Prostate gland (tissue), 2 donors: ENCODE data around the gene CFAP61.

Experiments used
- POLR2A ChIP-seq: fragments of 450-650 bp; IDR thresholded peaks from one replicate; pipeline ENCODE4 v1.6.1; 2016; ENCODE audit warnings: antibody characterized with exemption, mild to moderate bottlenecking
- POLR2AphosphoS5 ChIP-seq: sonication (generic); formaldehyde crosslinking; IDR thresholded peaks from one replicate; pipeline ENCODE4 v1.6.1; 2017; ENCODE audit warnings: antibody characterized with exemption
- TF ChIP-seq, protein P1 (sequence below), 4 experiments: fragments of 200-600 bp in 2 of 4; fragments of 450-650 bp in 2 of 4; sonication (generic) in 2 of 4; IDR thresholded peaks; 1 replicate in 3 of 4; 2 replicates in 1 of 4; pipeline ENCODE4 v1.5.1; 2016 to 2019; ENCODE audit warnings: antibody characterized with exemption in 4 of 4, mild to moderate bottlenecking in 2 of 4, moderate library complexity in 2 of 4

GRCh38 chr20:20173254-20173653 is 120.9 kb downstream of the CFAP61 start:
- TF ChIP-seq, protein P1, sequence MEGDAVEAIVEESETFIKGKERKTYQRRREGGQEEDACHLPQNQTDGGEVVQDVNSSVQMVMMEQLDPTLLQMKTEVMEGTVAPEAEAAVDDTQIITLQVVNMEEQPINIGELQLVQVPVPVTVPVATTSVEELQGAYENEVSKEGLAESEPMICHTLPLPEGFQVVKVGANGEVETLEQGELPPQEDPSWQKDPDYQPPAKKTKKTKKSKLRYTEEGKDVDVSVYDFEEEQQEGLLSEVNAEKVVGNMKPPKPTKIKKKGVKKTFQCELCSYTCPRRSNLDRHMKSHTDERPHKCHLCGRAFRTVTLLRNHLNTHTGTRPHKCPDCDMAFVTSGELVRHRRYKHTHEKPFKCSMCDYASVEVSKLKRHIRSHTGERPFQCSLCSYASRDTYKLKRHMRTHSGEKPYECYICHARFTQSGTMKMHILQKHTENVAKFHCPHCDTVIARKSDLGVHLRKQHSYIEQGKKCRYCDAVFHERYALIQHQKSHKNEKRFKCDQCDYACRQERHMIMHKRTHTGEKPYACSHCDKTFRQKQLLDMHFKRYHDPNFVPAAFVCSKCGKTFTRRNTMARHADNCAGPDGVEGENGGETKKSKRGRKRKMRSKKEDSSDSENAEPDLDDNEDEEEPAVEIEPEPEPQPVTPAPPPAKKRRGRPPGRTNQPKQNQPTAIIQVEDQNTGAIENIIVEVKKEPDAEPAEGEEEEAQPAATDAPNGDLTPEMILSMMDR (IDR thresholded peaks at IDR 0.05), result no peak
- no peak for TF ChIP-seq POLR2AphosphoS5
- no peak for TF ChIP-seq POLR2A
